Karpas-422 (cell line): Measurements from ENCODE around the gene GFAP. TPM values are rescaled to one million over a fixed set of nuclear protein-coding genes. Genes with fewer than 3 reads are reported as not detected.

Experiments used
- DNase-seq: peaks from one replicate; pipeline ENCODE4 v3.0.0-alpha.2; 2015
- H2AFZ ChIP-seq: fragments of 200-600 bp; sonication (generic); 2 replicates; pipeline ENCODE4 v1.6.1; 2014; ENCODE audit warnings: antibody characterized with exemption, low read length, mixed read lengths
- H3K27ac ChIP-seq: fragments of 200-600 bp; sonication (generic); 2 replicates; pipeline ENCODE4 v1.5.1; 2014; ENCODE audit warnings: mild to moderate bottlenecking, low read length, moderate library complexity
- H3K27me3 ChIP-seq: fragments of 200-600 bp; sonication (generic); 2 replicates; pipeline ENCODE4 v1.6.1; 2014; ENCODE audit warnings: low read length, mixed read lengths
- H3K36me3 ChIP-seq: fragments of 200-600 bp; sonication (generic); 2 replicates; pipeline ENCODE4 v1.6.1; 2014; ENCODE audit warnings: low read length, mixed read lengths; ENCODE audit not compliant: insufficient read depth
- H3K4me1 ChIP-seq: fragments of 200-600 bp; sonication (generic); 2 replicates; pipeline ENCODE4 v1.6.1; 2014; ENCODE audit warnings: mild to moderate bottlenecking, low read length, mixed read lengths
- H3K4me2 ChIP-seq: fragments of 200-600 bp; sonication (generic); 2 replicates; pipeline ENCODE4 v1.6.1; 2014; ENCODE audit warnings: low read length, low read depth, mild to moderate bottlenecking; ENCODE audit not compliant: poor library complexity, severe bottlenecking
- H3K4me3 ChIP-seq: fragments of 200-600 bp; sonication (generic); 2 replicates; pipeline ENCODE4 v1.5.1; 2014; ENCODE audit warnings: mild to moderate bottlenecking, antibody characterized with exemption, low read length, mixed read lengths
- H3K79me2 ChIP-seq: fragments of 200-600 bp; sonication (generic); 2 replicates; pipeline ENCODE4 v1.6.1; 2014; ENCODE audit warnings: mild to moderate bottlenecking, low read length, mixed read lengths
- H3K9ac ChIP-seq: fragments of 200-600 bp; sonication (generic); 2 replicates; pipeline ENCODE4 v1.6.0; 2014; ENCODE audit warnings: low read length
- H3K9me2 ChIP-seq: fragments of 200-600 bp; sonication (generic), shearing (Covaris generic); replicated peaks from 2 replicates; pipeline ENCODE4 v1.6.0; 2014; ENCODE audit warnings: mild to moderate bottlenecking, low read length, moderate library complexity; ENCODE audit not compliant: insufficient read depth
- H3K9me3 ChIP-seq: fragments of 300-700, 200-600 bp; sonication (generic); 2 replicates; pipeline ENCODE4 v1.6.1; 2014; ENCODE audit warnings: low read length, mixed read lengths
- H4K20me1 ChIP-seq: fragments of 200-600 bp; sonication (generic); 2 replicates; pipeline ENCODE4 v1.6.1; 2014; ENCODE audit warnings: mild to moderate bottlenecking, antibody characterized with exemption, low read length, low read depth; ENCODE audit not compliant: insufficient read depth
- total RNA-seq: library from RNA; depleted of rRNA; stranded (reverse); fragments of >200 nt; shearing (Covaris generic); gene quantifications from 2 replicates; pipeline ENCODE4 v1.2.3, GENCODE V29; 2014; ENCODE audit warnings: low replicate concordance

The GFAP gene
- total RNA-seq, 1 experiment from 2014 or later = not detected

GRCh38 chr17:44907729-44908470, 7.4 kb downstream of the GFAP start:
- Histone ChIP-seq H3K79me2 (no peaks in the 10 kb centered on the region), H3K9me3 (no peaks in the 10 kb centered on the region), H4K20me1 (no peaks in the 10 kb centered on the region), H3K4me3 (no peak overlapping the region), H3K27me3 (no peaks in the 10 kb centered on the region), H3K9me2 (no peaks in the 10 kb centered on the region), H2AFZ (no peak overlapping the region), H3K4me2 (no peak overlapping the region), H3K4me1 (peaks cover 4% of the 10 kb centered on the region; the same call in 1 of the 2 replicates), H3K9ac (no peak overlapping the region), H3K27ac (no peak overlapping the region), H3K36me3 (no peaks in the 10 kb centered on the region)
- no peak for DNase-seq

GRCh38 chr17:44906763-44907728, 8.3 kb downstream of the GFAP start:
- Histone ChIP-seq H3K79me2 (no peaks in the 10 kb centered on the region), H3K4me3 (no peak overlapping the region), H3K27me3 (no peaks in the 10 kb centered on the region), H3K9ac (no peak overlapping the region), H3K36me3 (no peaks in the 10 kb centered on the region), H3K9me2 (no peaks in the 10 kb centered on the region), H2AFZ (no peak overlapping the region), H3K9me3 (no peaks in the 10 kb centered on the region), H3K4me1 (peaks cover 4% of the 10 kb centered on the region; the same call in 1 of the 2 replicates), H3K4me2 (no peak overlapping the region), H3K27ac (no peak overlapping the region), H4K20me1 (no peaks in the 10 kb centered on the region)
- no peak for DNase-seq

DNA sequence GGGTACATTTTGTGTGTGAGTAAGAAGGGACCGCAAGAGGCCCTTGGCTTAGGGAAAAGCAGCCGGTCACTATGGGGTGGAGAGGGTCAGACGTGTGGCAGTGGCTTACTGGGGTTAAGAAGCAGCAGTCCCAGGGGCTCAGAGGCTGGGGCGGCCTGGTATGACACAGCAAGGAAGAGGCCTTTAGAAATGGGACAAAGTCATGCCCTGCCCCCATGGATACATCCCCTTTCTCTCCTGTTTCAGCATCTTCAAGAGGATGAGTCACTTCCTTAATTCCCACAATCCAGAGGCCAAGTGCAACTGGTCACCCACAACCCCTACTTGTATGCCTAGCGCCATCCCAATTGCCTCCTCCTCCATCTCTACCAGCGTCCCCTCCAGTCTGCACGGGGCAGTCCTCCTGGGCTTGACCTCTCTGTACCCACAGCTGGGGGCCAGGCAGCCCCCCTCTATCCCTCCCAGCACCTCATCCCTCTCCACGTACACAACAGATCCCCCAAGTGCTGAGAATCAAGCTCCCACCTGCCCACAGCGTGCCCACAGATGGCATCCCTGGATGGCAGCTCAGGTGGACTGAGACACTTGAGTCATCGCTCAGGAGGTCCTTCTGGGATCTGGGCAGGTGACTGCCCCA, 9.2 kb downstream of the GFAP start:
- Histone ChIP-seq H3K27ac (no peak overlapping the region), H3K79me2 (no peaks in the 10 kb centered on the region), H2AFZ (no peak overlapping the region), H3K36me3 (no peaks in the 10 kb centered on the region), H3K4me1 (peaks cover under 1% of the 10 kb centered on the region; the same call in 1 of the 2 replicates), H4K20me1 (no peaks in the 10 kb centered on the region), H3K4me3 (no peak overlapping the region), H3K9me2 (no peaks in the 10 kb centered on the region), H3K4me2 (no peak overlapping the region), H3K9ac (no peak overlapping the region), H3K27me3 (no peaks in the 10 kb centered on the region), H3K9me3 (no peaks in the 10 kb centered on the region)
- DNase-seq = no peak

DNA sequence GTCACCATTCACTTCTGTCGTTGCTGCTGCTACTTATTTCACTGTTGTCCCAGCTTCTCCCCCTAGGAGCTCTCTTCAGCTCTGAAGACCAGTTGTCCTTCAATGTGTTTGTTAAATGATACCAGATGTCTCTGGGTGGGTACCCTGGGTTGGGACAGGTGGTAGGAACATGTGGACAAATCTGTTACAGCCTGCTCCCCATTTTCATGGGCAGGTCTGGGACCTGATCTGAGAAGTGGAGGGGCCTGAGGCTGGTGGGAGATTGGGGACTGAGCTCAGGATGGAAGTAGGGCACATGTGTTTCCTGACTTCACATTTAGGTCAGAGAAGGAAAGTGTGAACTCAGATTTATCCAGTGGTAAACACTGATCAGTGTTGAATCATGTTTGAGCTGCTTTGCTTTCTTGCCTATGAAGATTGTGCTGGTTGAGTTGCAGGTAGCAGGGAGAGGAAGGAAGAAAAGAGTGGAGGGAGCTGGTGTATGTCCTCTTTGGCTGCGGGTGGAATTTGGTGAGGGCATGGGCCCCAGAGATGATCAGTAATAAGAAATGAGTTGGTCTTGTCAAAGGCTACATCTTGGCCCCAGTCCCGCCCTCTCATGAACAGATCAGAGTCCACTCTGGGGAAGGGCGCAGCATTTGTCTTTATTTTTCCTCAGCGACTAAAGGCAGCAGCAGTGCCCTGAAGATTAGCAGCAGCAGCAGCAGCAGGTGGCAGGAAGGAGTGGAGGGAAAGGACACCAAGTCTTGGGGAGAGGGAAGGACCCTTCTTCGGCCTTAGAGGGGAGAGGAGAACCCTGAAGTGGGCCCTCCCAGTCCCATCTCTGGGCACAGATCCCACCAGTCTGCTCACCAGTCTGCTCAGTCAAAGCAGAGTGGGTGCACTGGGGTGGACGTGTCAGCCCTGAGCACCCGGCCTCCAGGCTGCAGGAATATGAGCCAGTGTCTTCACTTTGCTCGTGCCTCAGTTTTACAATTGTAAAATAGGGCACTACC, 10.0 kb downstream of the GFAP start:
- DNase-seq = no peak
- no peak overlapping the region for H2AFZ ChIP-seq
- H3K9ac ChIP-seq = no peak overlapping the region
- no peaks in the 10 kb centered on the region for H3K27me3 ChIP-seq
- H3K4me3 ChIP-seq = no peak overlapping the region
- no peaks in the 10 kb centered on the region for H4K20me1 ChIP-seq
- peaks cover 3% of the 10 kb centered on the region for H3K4me1 ChIP-seq
- no peaks in the 10 kb centered on the region for H3K9me2 ChIP-seq
- no peak overlapping the region for H3K27ac ChIP-seq
- no peak overlapping the region for H3K4me2 ChIP-seq
- no peaks in the 10 kb centered on the region for H3K79me2 ChIP-seq
- no peaks in the 10 kb centered on the region for H3K36me3 ChIP-seq
- H3K9me3 ChIP-seq = no peaks in the 10 kb centered on the region

GRCh38 chr17:44904001-44904984, 11.0 kb downstream of the GFAP start:
- no peak overlapping the region for H3K4me2 ChIP-seq

GRCh38 chr17:44903012-44903685, 12.2 kb downstream of the GFAP start:
- H3K4me3 ChIP-seq = no peak overlapping the region
- no peak overlapping the region for H3K9ac ChIP-seq
- H3K9me2 ChIP-seq = no peaks in the 10 kb centered on the region
- H3K79me2 ChIP-seq = peaks cover 11% of the 10 kb centered on the region
- H2AFZ ChIP-seq = no peak overlapping the region
- no peak overlapping the region for H3K4me2 ChIP-seq
- no peaks in the 10 kb centered on the region for H3K9me3 ChIP-seq
- no peaks in the 10 kb centered on the region for H3K36me3 ChIP-seq
- no peak overlapping the region for H3K27ac ChIP-seq
- H3K27me3 ChIP-seq = no peaks in the 10 kb centered on the region
- peaks cover 15% of the 10 kb centered on the region for H3K4me1 ChIP-seq
- DNase-seq = no peak
- H4K20me1 ChIP-seq = no peaks in the 10 kb centered on the region; the same call in 1 of the 2 replicates

More at GRCh38 chr17:44904001-44904984, 11.0 kb downstream of the GFAP start:
- Histone ChIP-seq H3K4me3 (no peak overlapping the region), H3K36me3 (no peaks in the 10 kb centered on the region), H3K79me2 (no peaks in the 10 kb centered on the region), H3K4me1 (peaks cover 10% of the 10 kb centered on the region), H2AFZ (no peak overlapping the region), H3K27me3 (no peaks in the 10 kb centered on the region), H3K27ac (no peak overlapping the region), H3K9me2 (no peaks in the 10 kb centered on the region), H3K9ac (no peak overlapping the region), H4K20me1 (no peaks in the 10 kb centered on the region), H3K9me3 (no peaks in the 10 kb centered on the region)
- DNase-seq = no peak
